ENCODE data around the gene MRAS.

MRAS gene

DNA sequence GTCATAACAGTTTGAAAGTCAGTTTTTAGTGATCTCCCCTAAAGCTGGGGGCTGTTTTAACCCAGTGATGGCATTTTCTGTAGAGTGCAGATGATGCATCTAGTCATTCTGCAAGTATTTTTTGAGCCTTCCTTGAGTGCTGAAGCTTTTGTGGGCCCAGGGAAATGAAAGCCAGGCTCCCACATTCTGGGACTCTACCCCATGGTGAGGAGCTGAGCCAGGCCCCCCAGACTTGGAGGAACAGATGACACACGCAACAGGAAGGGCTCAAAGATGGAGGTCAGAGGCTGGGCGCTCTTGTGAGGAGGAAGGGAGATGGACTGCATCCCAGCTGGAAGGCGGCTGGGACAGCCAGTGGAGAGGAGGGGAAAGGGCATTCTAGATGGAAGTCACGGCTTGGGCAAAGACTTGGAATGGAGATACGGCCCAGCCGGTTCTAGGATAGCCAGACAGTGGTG, 40.8 kb downstream of the MRAS start:
- H3K4me2 ChIP-seq = no peak overlapping the region
- TF ChIP-seq CTCF (conservative IDR thresholded peaks at IDR 0.05; ENCODE audit: low read depth, low read length) = no peak
- no peaks in the 10 kb centered on the region for H3K27me3 ChIP-seq (ENCODE audit: insufficient read depth, low read depth)
- no peaks in the 10 kb centered on the region for H3K4me1 ChIP-seq (ENCODE audit: low read depth, poor library complexity, severe bottlenecking)
- H3K36me3 ChIP-seq (ENCODE audit: insufficient read depth) = no peaks in the 10 kb centered on the region
- H2AFZ ChIP-seq (ENCODE audit: low read depth) = no peak overlapping the region
- no peaks in the 10 kb centered on the region for H3K79me2 ChIP-seq (ENCODE audit: insufficient read depth, low read depth)
- no peak overlapping the region for H3K9ac ChIP-seq
- H3K27ac ChIP-seq = no peak overlapping the region
- H3K4me3 ChIP-seq (IDR thresholded peaks at IDR 0.05; ENCODE audit: insufficient read depth, low read depth, low read length) = no peak overlapping the region
- no peaks in the 10 kb centered on the region for H4K20me1 ChIP-seq (ENCODE audit: insufficient read depth)

GRCh38 chr3:138389841-138390581, 41.6 kb downstream of the MRAS start:
- no peak overlapping the region for H3K9ac ChIP-seq
- H3K27ac ChIP-seq = no peak overlapping the region
- no peaks in the 10 kb centered on the region for H3K27me3 ChIP-seq (ENCODE audit: insufficient read depth, low read depth)
- H4K20me1 ChIP-seq (ENCODE audit: insufficient read depth) = no peaks in the 10 kb centered on the region
- H2AFZ ChIP-seq (ENCODE audit: low read depth) = no peak overlapping the region
- no peaks in the 10 kb centered on the region for H3K4me1 ChIP-seq (ENCODE audit: low read depth, poor library complexity, severe bottlenecking)
- H3K79me2 ChIP-seq (ENCODE audit: insufficient read depth, low read depth) = no peaks in the 10 kb centered on the region
- H3K4me3 ChIP-seq (IDR thresholded peaks at IDR 0.05; ENCODE audit: insufficient read depth, low read depth, low read length) = no peak overlapping the region
- no peak overlapping the region for H3K4me2 ChIP-seq
- TF ChIP-seq CTCF (conservative IDR thresholded peaks at IDR 0.05; ENCODE audit: low read depth, low read length) = no peak
- H3K36me3 ChIP-seq (ENCODE audit: insufficient read depth) = no peaks in the 10 kb centered on the region

- no peak overlapping the region for H2AFZ ChIP-seq (ENCODE audit: low read depth)
- H3K4me1 ChIP-seq (ENCODE audit: low read depth, poor library complexity, severe bottlenecking) = no peaks in the 10 kb centered on the region
- H3K27ac ChIP-seq = no peak overlapping the region
- no peaks in the 10 kb centered on the region for H4K20me1 ChIP-seq (ENCODE audit: insufficient read depth)
- H3K36me3 ChIP-seq (ENCODE audit: insufficient read depth) = no peaks in the 10 kb centered on the region
- no peak for TF ChIP-seq CTCF (conservative IDR thresholded peaks at IDR 0.05; ENCODE audit: low read depth, low read length)
- no peak overlapping the region for H3K9ac ChIP-seq
- no peaks in the 10 kb centered on the region for H3K27me3 ChIP-seq (ENCODE audit: insufficient read depth, low read depth)
- H3K79me2 ChIP-seq (ENCODE audit: insufficient read depth, low read depth) = no peaks in the 10 kb centered on the region
- no peak overlapping the region for H3K4me3 ChIP-seq (IDR thresholded peaks at IDR 0.05; ENCODE audit: insufficient read depth, low read depth, low read length)
- no peak overlapping the region for H3K4me2 ChIP-seq
These were observed 42.2 kb downstream of the MRAS start for GRCh38 chr3:138390582-138390932.

GRCh38 chr3:138394156-138394555, 45.8 kb downstream of the MRAS start:
- no peak for TF ChIP-seq CTCF (conservative IDR thresholded peaks at IDR 0.05; ENCODE audit: low read depth, low read length)
- Histone ChIP-seq H3K27ac (no peak overlapping the region), H3K4me1 (ENCODE audit: low read depth, poor library complexity, severe bottlenecking) (no peaks in the 10 kb centered on the region), H3K4me2 (no peak overlapping the region), H3K4me3 (IDR thresholded peaks at IDR 0.05; ENCODE audit: insufficient read depth, low read depth, low read length) (no peak overlapping the region), H3K9ac (no peak overlapping the region), H3K27me3 (ENCODE audit: insufficient read depth, low read depth) (no peaks in the 10 kb centered on the region), H2AFZ (ENCODE audit: low read depth) (no peak overlapping the region), H3K36me3 (ENCODE audit: insufficient read depth) (no peaks in the 10 kb centered on the region), H4K20me1 (ENCODE audit: insufficient read depth) (no peaks in the 10 kb centered on the region), H3K79me2 (ENCODE audit: insufficient read depth, low read depth) (no peaks in the 10 kb centered on the region)

All from KMS-11 (cell line).